ENCODE measurements around the gene VSIR. TPM values are rescaled to one million over a fixed set of nuclear protein-coding genes. Genes with fewer than 3 reads are reported as not detected.

Gene VSIR
- total RNA-seq, 2 donors from 2014 or later: 0.07 to 0.68 TPM

- Mint-ChIP-seq H3K36me3 (ENCODE audit: low read depth) (no peaks in the 10 kb centered on the region), H3K4me3 (no peak overlapping the region), H3K4me1 (no peaks in the 10 kb centered on the region), H3K27me3 (ENCODE audit: insufficient read depth) (peaks cover 5% of the 10 kb centered on the region), H3K9me3 (no peaks in the 10 kb centered on the region), H3K27ac (no peak overlapping the region)
- Histone ChIP-seq H3K4me1 (ENCODE audit: control insufficient read depth, insufficient read depth, low read length) (no peaks in the 10 kb centered on the region), H3K4me3 (ENCODE audit: low read length) (no peak overlapping the region), H3K27me3 (ENCODE audit: control insufficient read depth, insufficient read depth, low read length, poor library complexity, severe bottlenecking) (no peaks in the 10 kb centered on the region), H3K36me3 (ENCODE audit: control insufficient read depth, insufficient read depth, low read length) (no peaks in the 10 kb centered on the region), H3K27ac (ENCODE audit: low read depth, low read length) (no peak overlapping the region), H3K9ac (ENCODE audit: extremely low read depth, low read length, poor library complexity, severe bottlenecking) (no peak overlapping the region), H3K9me3 (ENCODE audit: control insufficient read depth, low read length) (no peaks in the 10 kb centered on the region)
- DNase-seq: peak; percentile 74
- 82 to 83% methylated on average over 5 to 7 of the region's 7 CpGs for WGBS, 2 experiments (ENCODE audit: insufficient coverage in 1 of 2, insufficient read length in 1 of 2)
- TF ChIP-seq CTCF (conservative IDR thresholded peaks at IDR 0.05): no peak
Measured at GRCh38 chr10:71796749-71797405, 23.6 kb upstream of the VSIR start.

GRCh38 chr10:71795248-71795647 is 21.9 kb upstream of the VSIR start:
- H3K9me3 Mint-ChIP-seq: no peaks in the 10 kb centered on the region
- H3K27me3 Mint-ChIP-seq (ENCODE audit: insufficient read depth): peaks cover 5% of the 10 kb centered on the region

GRCh38 chr10:71790749-71791440 is 17.6 kb upstream of the VSIR start:
- Mint-ChIP-seq H3K4me1 (no peaks in the 10 kb centered on the region), H3K36me3 (ENCODE audit: low read depth) (no peaks in the 10 kb centered on the region), H3K4me3 (no peak overlapping the region), H3K9me3 (no peaks in the 10 kb centered on the region), H3K27ac (no peak overlapping the region), H3K27me3 (ENCODE audit: insufficient read depth) (peaks cover 5% of the 10 kb centered on the region)
- no peak for DNase-seq
- no peak for TF ChIP-seq CTCF (conservative IDR thresholded peaks at IDR 0.05)
- H3K27ac ChIP-seq (ENCODE audit: low read depth, low read length): no peak overlapping the region
- WGBS, 2 experiments (ENCODE audit: insufficient coverage in 1 of 2, insufficient read length in 1 of 2): 89 to 91% methylated on average over 9 to 17 of the region's 17 CpGs
- H3K4me1 ChIP-seq (ENCODE audit: control insufficient read depth, insufficient read depth, low read length): no peaks in the 10 kb centered on the region
- H3K36me3 ChIP-seq (ENCODE audit: control insufficient read depth, insufficient read depth, low read length): no peaks in the 10 kb centered on the region
- H3K9me3 ChIP-seq (ENCODE audit: control insufficient read depth, low read length): no peaks in the 10 kb centered on the region
- no peak overlapping the region for H3K9ac ChIP-seq (ENCODE audit: extremely low read depth, low read length, poor library complexity, severe bottlenecking)
- H3K27me3 ChIP-seq (ENCODE audit: control insufficient read depth, insufficient read depth, low read length, poor library complexity, severe bottlenecking): no peaks in the 10 kb centered on the region
- H3K4me3 ChIP-seq (ENCODE audit: low read length): no peak overlapping the region

More at GRCh38 chr10:71795248-71795647, 21.9 kb upstream of the VSIR start:
- H3K27me3 ChIP-seq (ENCODE audit: control insufficient read depth, insufficient read depth, low read length, poor library complexity, severe bottlenecking): no peaks in the 10 kb centered on the region
- WGBS, 2 experiments (ENCODE audit: insufficient coverage in 1 of 2, insufficient read length in 1 of 2): 12 to 16% methylated on average over 2 of the region's 2 CpGs
- no peaks in the 10 kb centered on the region for H3K36me3 ChIP-seq (ENCODE audit: control insufficient read depth, insufficient read depth, low read length)
- Mint-ChIP-seq H3K36me3 (ENCODE audit: low read depth) (no peaks in the 10 kb centered on the region), H3K4me3 (no peak overlapping the region), H3K4me1 (no peaks in the 10 kb centered on the region), H3K27ac (no peak overlapping the region)
- H3K4me3 ChIP-seq (ENCODE audit: low read length): no peak overlapping the region
- peak; percentile 86 for DNase-seq
- H3K9ac ChIP-seq (ENCODE audit: extremely low read depth, low read length, poor library complexity, severe bottlenecking): no peak overlapping the region
- H3K9me3 ChIP-seq (ENCODE audit: control insufficient read depth, low read length): no peaks in the 10 kb centered on the region
- TF ChIP-seq CTCF (conservative IDR thresholded peaks at IDR 0.05): no peak
- H3K4me1 ChIP-seq (ENCODE audit: control insufficient read depth, insufficient read depth, low read length): no peaks in the 10 kb centered on the region
- no peak overlapping the region for H3K27ac ChIP-seq (ENCODE audit: low read depth, low read length)
